Psoas muscle (tissue), 8 donors: Measurements from ENCODE around the gene PTCD3. TPM values are rescaled to one million over a fixed set of nuclear protein-coding genes. Genes with fewer than 3 reads are reported as not detected.
A peak's percentile ranks its signal among the peaks of the same experiment; 100 is the strongest.

ENCODE experiments used
- ATAC-seq, 4 donors: fragments of 200-7000 bp; cut with Tn5 transposase; one replicate each; pipeline ENCODE4 v1.9.1; 2020; ENCODE audit warnings: moderate library complexity in 3 of 4, mild to moderate bottlenecking in 2 of 4
- DNase-seq, 2 donors: peaks; one replicate each; pipeline ENCODE4 v3.0.0-alpha.2; 2020
- H3K27ac ChIP-seq: fragments of 200-600 bp; one replicate; pipeline ENCODE4 v1.8.0; 2022
- H3K27me3 ChIP-seq, 3 donors: fragments of 200-600 bp in 1 of 3; one replicate each; pipeline versions ENCODE4 v1.6.1 to v1.8.0; 2013 to 2022; ENCODE audit warnings: low read length in 2 of 3, mild to moderate bottlenecking in 2 of 3, moderate library complexity in 1 of 3; ENCODE audit not compliant: insufficient read depth in 3 of 3
- H3K36me3 ChIP-seq, 2 donors: fragments of 200-600 bp in 1 of 2; one replicate each; pipeline versions ENCODE4 v1.6.1 to v1.8.0; 2013 to 2022; ENCODE audit warnings: low read depth in 1 of 2, mild to moderate bottlenecking in 1 of 2, moderate library complexity in 1 of 2; ENCODE audit not compliant: insufficient read depth in 1 of 2
- H3K4me1 ChIP-seq: fragments of 200-600 bp; one replicate; pipeline ENCODE4 v1.8.0; 2022
- H3K4me3 ChIP-seq: fragments of 200-600 bp; one replicate; pipeline ENCODE4 v1.8.0; 2022; ENCODE audit warnings: mild to moderate bottlenecking
- H3K9me3 ChIP-seq: fragments of 200-600 bp; one replicate; pipeline ENCODE4 v1.8.0; 2022
- CTCF ChIP-seq: fragments of 200-600 bp; IDR thresholded peaks from one replicate; pipeline ENCODE4 v1.8.0; 2022; ENCODE audit warnings: antibody characterized with exemption
- WGBS, 3 donors: extraction: QIAGEN DNeasy Blood & Tissue Kit; methylation state at CpG; one replicate each; pipeline versions ENCODE4 v1.1.6 to v1.1.7; 2013; 5-methylcytosine and 5-hydroxymethylcytosine counted together
- intact Hi-C, 2 donors: fragments of 100-400 bp; cut with DNase I; formaldehyde crosslinking; loops; one replicate each; pipeline versions ENCODE4 v1.11.0 to v1.14.2; 2022
- polyA plus RNA-seq, 3 donors: library from polyadenylated mRNA; stranded (reverse); fragments of 200-250 nt; gene quantifications; one replicate each; pipeline ENCODE4 v1.2.3, GENCODE V29; 2013
- total RNA-seq, 4 donors: library from RNA; stranded (reverse); fragmentation: NEBNext Ultra II Directional in 2 of 4; extraction: Animal tissue kit (Norgen Biotek cat#: 25700) in 2 of 4; gene quantifications; one replicate each; pipeline versions ENCODE4 v1.2.1 to v1.2.4, GENCODE V29; 2021 to 2023
- donor health status: healthy with polysubstance abuse.
- donor health status: DM: no; HTN: no; CAD: no; lungs with moderate emphysema.
- donor health status: Bipolar disorder and iron deficiency.
- donor health status: healthy.
- donor health status: DM: yes; HTN: yes; CAD: no.
- donor health status: DM: no; HTN: no; CAD: no.
- donor health status: DM: no; HTN: no; CAD: no.
- donor health status: DM: yes; HTN: yes; CAD: no.

The PTCD3 gene
- total and polyA plus RNA-seq, 7 donors = 32.8 to 148 (median 92.5) TPM

GRCh38 chr2:86138736-86139625 is 32.9 kb downstream of the PTCD3 start:
- intact Hi-C loops = no loop called here
- ATAC-seq = no peak

GRCh38 chr2:86139981-86140380 is 33.9 kb downstream of the PTCD3 start:
- 89 to 96% (median 92%) methylated on average over 4 of the region's 4 CpGs for WGBS, 3 donors
- no peak overlapping the region for H3K4me3 ChIP-seq
- H3K9me3 ChIP-seq = no peaks in the 10 kb centered on the region
- H3K27me3 ChIP-seq = no peaks in the 10 kb centered on the region
- H3K4me1 ChIP-seq = no peaks in the 10 kb centered on the region
- TF ChIP-seq CTCF = no peak
- intact Hi-C loops = no loop called here
- H3K27ac ChIP-seq = peak overlapping the region; percentile 2
- peaks cover 41 to 100% of the 10 kb centered on the region in 2 donors for H3K36me3 ChIP-seq
- no peak for ATAC-seq
- DNase-seq = no peak

More at GRCh38 chr2:86138736-86139625, 32.9 kb downstream of the PTCD3 start:
- no peak overlapping the region for H3K27ac ChIP-seq
- no peaks in the 10 kb centered on the region for H3K27me3 ChIP-seq
- peaks cover 40 to 100% of the 10 kb centered on the region in 2 donors for H3K36me3 ChIP-seq
- DNase-seq = no peak
- H3K9me3 ChIP-seq = no peaks in the 10 kb centered on the region
- H3K4me3 ChIP-seq = no peak overlapping the region
- WGBS, 3 donors = 94 to 99% (median 96%) methylated on average over 7 of the region's 7 CpGs
- no peak for TF ChIP-seq CTCF
- no peaks in the 10 kb centered on the region for H3K4me1 ChIP-seq

GRCh38 chr2:86140969-86141392 is 34.9 kb downstream of the PTCD3 start:
- Histone ChIP-seq H3K4me1 (no peaks in the 10 kb centered on the region), H3K36me3 (peaks cover 43 to 100% of the 10 kb centered on the region in 2 donors), H3K4me3 (no peak overlapping the region), H3K9me3 (no peaks in the 10 kb centered on the region), H3K27me3 (no peaks in the 10 kb centered on the region), H3K27ac (peak overlapping the region; percentile 59)
- intact Hi-C loops = no loop called here
- 41 to 70% (median 46%) methylated on average over 4 of the region's 4 CpGs for WGBS, 3 donors
- ATAC-seq (peak; percentile 85 to 92 (median 91)), DNase-seq (peak; percentile 27 to 56)
- TF ChIP-seq CTCF = no peak

- WGBS, 3 donors = 60 to 81% (median 81%) methylated on average over 3 of the region's 3 CpGs
- Histone ChIP-seq H3K36me3 (peaks cover 36 to 100% of the 10 kb centered on the region in 2 donors), H3K4me1 (no peaks in the 10 kb centered on the region), H3K4me3 (no peak overlapping the region), H3K9me3 (no peaks in the 10 kb centered on the region), H3K27ac (no peak overlapping the region), H3K27me3 (no peaks in the 10 kb centered on the region)
- intact Hi-C loops = no loop called here
- TF ChIP-seq CTCF = no peak
- DNase-seq (no peak), ATAC-seq (no peak)
These were observed 36.6 kb downstream of the PTCD3 start for GRCh38 chr2:86142436-86143257.
